HepG2 (cell line): ENCODE measurements around the gene OPRL1.

Source experiments
- GLI4 ChIP-seq: sonication (generic); formaldehyde crosslinking; IDR thresholded peaks from 2 replicates; pipeline ENCODE4 v1.5.1; 2020; ENCODE audit warnings: missing genetic modification reagents, mild to moderate bottlenecking, moderate library complexity, borderline replicate concordance
- GMEB1 ChIP-seq: sonication (generic); formaldehyde crosslinking; IDR thresholded peaks from 2 replicates; pipeline ENCODE4 v1.5.1; 2020; ENCODE audit warnings: missing genetic modification reagents, mild to moderate bottlenecking, borderline replicate concordance
- HIVEP1 ChIP-seq: sonication (generic); formaldehyde crosslinking; IDR thresholded peaks from 2 replicates; pipeline ENCODE4 v1.4.0; 2020; ENCODE audit warnings: mild to moderate bottlenecking, missing genetic modification reagents
- MXD4 ChIP-seq: IDR thresholded peaks from 2 replicates; pipeline ENCODE4 v1.6.1; 2016; ENCODE audit warnings: mild to moderate bottlenecking, missing biosample characterization, missing genetic modification reagents
- MYNN ChIP-seq: sonication (generic); formaldehyde crosslinking; IDR thresholded peaks from 2 replicates; pipeline ENCODE4 v1.4.0; 2020; ENCODE audit warnings: mild to moderate bottlenecking, low read depth, missing genetic modification reagents
- POLR2A ChIP-seq, 2 experiments: IDR thresholded peaks; 2 replicates each; pipeline ENCODE4 v1.6.1; 2011; ENCODE audit warnings: low read depth in 2 of 2, low read length in 2 of 2, mild to moderate bottlenecking in 1 of 2, moderate library complexity in 1 of 2; ENCODE audit not compliant: insufficient read depth in 1 of 2
- SNAI1 ChIP-seq: sonication (generic); formaldehyde crosslinking; IDR thresholded peaks from 2 replicates; pipeline ENCODE4 v1.5.0; 2020; ENCODE audit warnings: mild to moderate bottlenecking, missing genetic modification reagents, borderline replicate concordance
- YY1 ChIP-seq: IDR thresholded peaks from 2 replicates; pipeline ENCODE4 v1.6.1; 2011; ENCODE audit warnings: low read length, low read depth, moderate library complexity, mild to moderate bottlenecking; ENCODE audit not compliant: insufficient read depth, insufficient replicate concordance
- ZFP82 ChIP-seq: sonication (generic); formaldehyde crosslinking; IDR thresholded peaks from 2 replicates; pipeline ENCODE4 v1.5.1; 2020; ENCODE audit warnings: mild to moderate bottlenecking, missing genetic modification reagents, borderline replicate concordance
- ZNF549 ChIP-seq: sonication (generic); formaldehyde crosslinking; IDR thresholded peaks from 2 replicates; pipeline ENCODE4 v1.5.0; 2020; ENCODE audit warnings: missing genetic modification reagents
- TF ChIP-seq, protein P1 (sequence below): sonication (generic); formaldehyde crosslinking; IDR thresholded peaks from 2 replicates; pipeline ENCODE4 v1.8.0; 2022; ENCODE audit warnings: mild to moderate bottlenecking, missing genetic modification reagents

GRCh38 chr20:64050261-64051032 lies 29.4 kb upstream of the OPRL1 start:
- TF ChIP-seq ZFP82 (CRISPR knock-in tag) (no peak), POLR2A (IDR thresholded peaks at IDR 0.05; ENCODE audit: insufficient read depth in 1 of 2, low read depth in 2 of 2, low read length in 2 of 2) (peak in 1 of 2 experiments; percentile 48; a peak in 1 of 4 replicates), ZNF549 (CRISPR knock-in tag) (no peak), HIVEP1 (no peak), MXD4 (peak; percentile 82; the same call in 1 of the 2 replicates), YY1 (no peak), MYNN (peak; percentile 79; the same call in 1 of the 2 replicates), SNAI1 (CRISPR knock-in tag) (no peak), GMEB1 (no peak; the same call in 1 of the 2 replicates), GLI4 (CRISPR knock-in tag) (peak; percentile 78; the same call in 1 of the 2 replicates)
- TF ChIP-seq, protein P1, sequence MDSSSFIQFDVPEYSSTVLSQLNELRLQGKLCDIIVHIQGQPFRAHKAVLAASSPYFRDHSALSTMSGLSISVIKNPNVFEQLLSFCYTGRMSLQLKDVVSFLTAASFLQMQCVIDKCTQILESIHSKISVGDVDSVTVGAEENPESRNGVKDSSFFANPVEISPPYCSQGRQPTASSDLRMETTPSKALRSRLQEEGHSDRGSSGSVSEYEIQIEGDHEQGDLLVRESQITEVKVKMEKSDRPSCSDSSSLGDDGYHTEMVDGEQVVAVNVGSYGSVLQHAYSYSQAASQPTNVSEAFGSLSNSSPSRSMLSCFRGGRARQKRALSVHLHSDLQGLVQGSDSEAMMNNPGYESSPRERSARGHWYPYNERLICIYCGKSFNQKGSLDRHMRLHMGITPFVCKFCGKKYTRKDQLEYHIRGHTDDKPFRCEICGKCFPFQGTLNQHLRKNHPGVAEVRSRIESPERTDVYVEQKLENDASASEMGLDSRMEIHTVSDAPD (CRISPR knock-in tag) = peak; percentile 96
